Epithelial cell of esophagus (primary cell): ENCODE data around the gene CDC42BPA.

ENCODE experiments used
- DNase-seq: peaks from one replicate; pipeline ENCODE4 v3.0.0; 2010; ENCODE audit warnings: low read depth
- H3K4me3 ChIP-seq: 2 replicates; pipeline ENCODE4 v1.5.1; 2011; ENCODE audit warnings: mild to moderate bottlenecking, low read length, control low read depth
- TF ChIP-seq, protein P1 (sequence below): IDR thresholded peaks from 2 replicates; pipeline ENCODE4 v1.5.1; 2011; ENCODE audit warnings: low read depth, mild to moderate bottlenecking, low read length, control low read depth, inconsistent platforms; ENCODE audit not compliant: insufficient read depth; ENCODE audit errors: missing control alignments

The CDC42BPA gene

DNA sequence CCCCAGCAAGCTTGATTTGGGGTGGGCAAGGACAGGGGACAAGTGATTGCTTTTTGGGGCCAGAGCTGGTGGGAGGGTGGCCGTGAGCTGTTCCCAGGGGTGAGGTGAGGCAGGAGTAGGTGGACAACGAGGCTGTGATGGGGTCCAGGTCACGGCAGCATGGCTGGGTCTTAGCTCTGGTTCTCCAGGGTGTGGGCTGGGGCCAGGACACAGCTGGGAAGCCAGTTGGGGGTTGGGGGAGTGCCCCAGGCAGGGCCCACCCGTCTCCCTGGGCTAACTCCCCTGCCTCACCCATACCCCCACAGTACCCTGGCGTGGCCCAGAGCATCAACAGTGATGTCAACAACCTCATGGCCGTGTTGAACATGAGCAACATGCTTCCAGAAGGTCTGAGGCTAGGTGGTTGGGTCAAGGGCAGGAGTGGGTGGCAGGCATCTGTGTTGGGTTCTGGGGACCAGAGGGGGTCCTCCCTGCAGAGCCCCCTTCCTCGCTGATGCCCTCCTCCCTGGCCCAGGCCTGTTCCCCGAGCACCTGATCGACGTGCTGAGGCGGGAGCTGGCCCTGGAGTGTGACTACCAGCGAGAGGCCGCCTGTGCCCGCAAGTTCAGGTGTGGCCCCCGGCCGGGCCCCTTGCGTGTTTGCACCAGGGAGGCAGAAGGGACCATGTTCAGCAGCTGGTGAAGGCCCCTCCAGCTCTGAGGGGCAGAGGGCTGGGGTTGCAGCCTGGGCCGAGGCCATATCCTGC is 334.9 kb downstream of the CDC42BPA start:
- no peak overlapping the region for H3K4me3 ChIP-seq
- TF ChIP-seq, protein P1, sequence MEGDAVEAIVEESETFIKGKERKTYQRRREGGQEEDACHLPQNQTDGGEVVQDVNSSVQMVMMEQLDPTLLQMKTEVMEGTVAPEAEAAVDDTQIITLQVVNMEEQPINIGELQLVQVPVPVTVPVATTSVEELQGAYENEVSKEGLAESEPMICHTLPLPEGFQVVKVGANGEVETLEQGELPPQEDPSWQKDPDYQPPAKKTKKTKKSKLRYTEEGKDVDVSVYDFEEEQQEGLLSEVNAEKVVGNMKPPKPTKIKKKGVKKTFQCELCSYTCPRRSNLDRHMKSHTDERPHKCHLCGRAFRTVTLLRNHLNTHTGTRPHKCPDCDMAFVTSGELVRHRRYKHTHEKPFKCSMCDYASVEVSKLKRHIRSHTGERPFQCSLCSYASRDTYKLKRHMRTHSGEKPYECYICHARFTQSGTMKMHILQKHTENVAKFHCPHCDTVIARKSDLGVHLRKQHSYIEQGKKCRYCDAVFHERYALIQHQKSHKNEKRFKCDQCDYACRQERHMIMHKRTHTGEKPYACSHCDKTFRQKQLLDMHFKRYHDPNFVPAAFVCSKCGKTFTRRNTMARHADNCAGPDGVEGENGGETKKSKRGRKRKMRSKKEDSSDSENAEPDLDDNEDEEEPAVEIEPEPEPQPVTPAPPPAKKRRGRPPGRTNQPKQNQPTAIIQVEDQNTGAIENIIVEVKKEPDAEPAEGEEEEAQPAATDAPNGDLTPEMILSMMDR, result no peak

GRCh38 chr1:226982451-226983177 is 335.7 kb downstream of the CDC42BPA start:
- H3K4me3 ChIP-seq, result no peak overlapping the region
- no peak for DNase-seq
- TF ChIP-seq, protein P1, result no peak

More for the DNA sequence above, 334.9 kb downstream of the CDC42BPA start:
- no peak for DNase-seq

- no peak overlapping the region for H3K4me3 ChIP-seq
- no peak for DNase-seq
- TF ChIP-seq, protein P1, result no peak
Observed at GRCh38 chr1:226981838-226982237, 336.5 kb downstream of the CDC42BPA start.

DNA sequence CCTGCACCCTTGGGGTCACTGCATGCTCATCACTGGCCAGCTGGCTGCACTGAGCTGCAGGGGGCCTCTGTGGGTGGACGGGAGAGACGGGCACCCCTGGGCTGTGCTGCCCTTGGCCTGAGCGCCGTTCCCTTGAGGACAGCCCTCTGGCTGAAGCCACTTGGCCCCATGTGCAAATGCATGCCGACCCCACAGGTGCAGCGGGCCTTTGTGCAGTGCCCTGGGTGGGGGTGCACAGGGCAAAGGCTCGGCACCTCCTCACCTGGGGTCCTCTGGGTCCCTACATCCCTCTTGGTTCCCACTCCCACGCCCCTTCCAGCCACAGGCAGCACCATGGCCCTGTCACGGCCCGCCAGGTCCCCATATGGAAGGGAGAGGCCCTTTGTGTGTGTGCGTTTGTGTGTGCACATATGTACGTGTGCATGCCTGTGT is 336.9 kb downstream of the CDC42BPA start:
- H3K4me3 ChIP-seq, result no peak overlapping the region
- no peak for DNase-seq
- TF ChIP-seq, protein P1, result no peak

DNA sequence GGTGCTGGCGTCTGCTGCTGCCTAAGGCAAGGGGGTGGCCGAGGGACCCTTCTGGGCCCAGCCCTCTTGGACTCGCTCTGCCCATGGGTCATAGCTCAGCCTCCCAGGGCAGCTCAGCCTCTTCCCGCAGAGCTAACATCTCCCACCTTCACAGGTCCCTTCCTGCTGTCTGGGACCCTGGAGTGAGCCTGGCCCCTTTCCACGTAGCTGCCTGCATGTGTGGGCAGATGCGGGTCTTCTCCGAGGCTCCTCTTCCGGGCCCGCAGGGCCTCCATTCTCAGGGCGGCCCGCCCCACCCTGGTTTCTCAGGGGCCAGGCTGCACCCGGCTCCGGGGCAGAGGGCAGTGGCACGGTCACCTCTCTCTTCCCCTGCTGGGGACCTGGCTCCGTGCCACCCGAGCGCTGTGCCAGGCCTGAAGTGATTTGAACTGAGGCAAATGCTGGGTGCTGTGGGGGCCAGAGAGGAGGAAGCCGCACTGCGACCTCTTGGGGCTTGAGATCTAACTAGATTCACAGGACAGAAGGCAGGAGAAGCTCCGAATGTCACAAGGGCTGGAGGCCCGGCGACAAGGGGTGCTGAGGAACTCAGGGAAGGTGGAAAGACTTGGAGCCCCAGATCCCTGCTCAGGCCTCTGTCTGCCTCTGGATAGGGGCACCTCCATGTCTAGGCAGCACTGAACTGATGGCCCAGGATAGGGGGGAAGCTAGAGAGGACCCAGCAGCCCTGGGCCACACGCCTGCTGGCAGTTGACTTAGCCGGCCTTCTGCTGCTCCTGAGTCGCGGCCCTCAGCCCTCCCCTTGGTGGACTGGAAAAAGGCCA is 337.5 kb downstream of the CDC42BPA start:
- no peak for DNase-seq
- no peak overlapping the region for H3K4me3 ChIP-seq

GRCh38 chr1:226980122-226980560 is 338.2 kb downstream of the CDC42BPA start:
- TF ChIP-seq, protein P1, result no peak
- no peak for DNase-seq

More for the DNA sequence above, 337.5 kb downstream of the CDC42BPA start:
- TF ChIP-seq, protein P1, result no peak

More at GRCh38 chr1:226980122-226980560, 338.2 kb downstream of the CDC42BPA start:
- H3K4me3 ChIP-seq, result no peak overlapping the region
